Right kidney (tissue), 9 donors: ENCODE data around the gene LAMA2.
A peak's percentile ranks its signal among the peaks of the same experiment; 100 is the strongest.

ENCODE experiments used
- DNase-seq: peaks from one replicate; pipeline ENCODE4 v3.0.0-alpha.2; 2016
- long read RNA-seq, 8 donors: transcript quantifications; one replicate each; lab custom pipeline, GENCODE V29; 2026

Gene LAMA2
- long read RNA-seq, donor 1, partial matches to known transcripts: 18 of 18 reads
- long read RNA-seq, donor 1, other reads (novel, unspliced or antisense): 0 of 18 reads
- long read RNA-seq, donor 2, partial matches to known transcripts: 12 of 12 reads
- long read RNA-seq, donor 2, other reads (novel, unspliced or antisense): 0 of 12 reads
- long read RNA-seq, donor 3, partial matches to known transcripts: 6 of 6 reads
- long read RNA-seq, donor 3, other reads (novel, unspliced or antisense): 0 of 6 reads
- long read RNA-seq, donor 4, partial matches to known transcripts: 20 of 20 reads
- long read RNA-seq, donor 4, other reads (novel, unspliced or antisense): 0 of 20 reads
- long read RNA-seq, donor 5, partial matches to known transcripts: 20 of 20 reads
- long read RNA-seq, donor 5, other reads (novel, unspliced or antisense): 0 of 20 reads
- long read RNA-seq, donor 6, partial matches to known transcripts: 17 of 17 reads
- long read RNA-seq, donor 6, other reads (novel, unspliced or antisense): 0 of 17 reads
- long read RNA-seq, donor 7, partial matches to known transcripts: 23 of 23 reads
- long read RNA-seq, donor 7, other reads (novel, unspliced or antisense): 0 of 23 reads
- long read RNA-seq, donor 8, partial matches to known transcripts: 15 of 15 reads
- long read RNA-seq, donor 8, other reads (novel, unspliced or antisense): 0 of 15 reads

- peak; percentile 85 for DNase-seq
Measured at GRCh38 chr6:128882991-128883611, at the start of gene LAMA2. Gene LAMA2, plus strand, starts transcription at chr6:128883138. Its CDS starts 108 bp downstream, at chr6:128883246.

- no peak for DNase-seq
Measured at GRCh38 chr6:128836761-128837160, 46.2 kb upstream of the LAMA2 start.

- no peak for DNase-seq
Measured at GRCh38 chr6:128841518-128841917, 41.4 kb upstream of the LAMA2 start.

GRCh38 chr6:128844598-128844997 lies 38.3 kb upstream of the LAMA2 start:
- DNase-seq: no peak

GRCh38 chr6:128847431-128848210 lies 35.3 kb upstream of the LAMA2 start:
- DNase-seq: no peak

- DNase-seq: no peak
Measured at GRCh38 chr6:128848212-128848935, 34.6 kb upstream of the LAMA2 start.

- DNase-seq: no peak
Measured at GRCh38 chr6:128855581-128856085, 27.3 kb upstream of the LAMA2 start.

- no peak for DNase-seq
Measured at GRCh38 chr6:128857806-128858205, 25.1 kb upstream of the LAMA2 start.

- no peak for DNase-seq
Measured at GRCh38 chr6:128860782-128861181, 22.2 kb upstream of the LAMA2 start.

- no peak for DNase-seq
Measured at GRCh38 chr6:128863983-128864382, 19.0 kb upstream of the LAMA2 start.

- DNase-seq: no peak
Measured at GRCh38 chr6:128870746-128871145, 12.2 kb upstream of the LAMA2 start.

GRCh38 chr6:128874863-128875262 lies 8.1 kb upstream of the LAMA2 start:
- DNase-seq: no peak

- DNase-seq: no peak
Measured at GRCh38 chr6:128882560-128882959, 378 bp upstream of the LAMA2 start.

GRCh38 chr6:128883906-128884305 lies 968 bp downstream of the LAMA2 start:
- no peak for DNase-seq

GRCh38 chr6:128885381-128885780 lies 2.4 kb downstream of the LAMA2 start:
- DNase-seq: no peak

GRCh38 chr6:128886706-128887105 lies 3.8 kb downstream of the LAMA2 start:
- DNase-seq: no peak

GRCh38 chr6:128888444-128889175 lies 5.7 kb downstream of the LAMA2 start:
- no peak for DNase-seq

- DNase-seq: no peak
Measured at GRCh38 chr6:128889870-128890269, 6.9 kb downstream of the LAMA2 start.

- no peak for DNase-seq
Measured at GRCh38 chr6:128892079-128892478, 9.1 kb downstream of the LAMA2 start.

GRCh38 chr6:128899341-128900050 lies 16.6 kb downstream of the LAMA2 start:
- DNase-seq: no peak
